ENCODE data around the gene ANXA4. TPM values are rescaled to one million over a fixed set of nuclear protein-coding genes. Genes with fewer than 3 reads are reported as not detected.
A peak's percentile ranks its signal among the peaks of the same experiment; 100 is the strongest.
"Not testable (repeated sequence)": the region's sequence is repeated elsewhere in the genome, so short reads cannot be mapped to it uniquely, and the experiment has no call there.

Gene ANXA4
- total RNA-seq, 1 experiment from 2014 or later, result 183 TPM

- intact Hi-C loops (cut with micrococcal nuclease; ENCODE audit: unreplicated experiment), result no loop called here
- peak overlapping the region; percentile 36; the same call in 1 of the 2 replicates for H3K27ac ChIP-seq (ENCODE audit: low read length)
Observed at GRCh38 chr2:69798909-69799526, 57.1 kb downstream of the ANXA4 start.

DNA sequence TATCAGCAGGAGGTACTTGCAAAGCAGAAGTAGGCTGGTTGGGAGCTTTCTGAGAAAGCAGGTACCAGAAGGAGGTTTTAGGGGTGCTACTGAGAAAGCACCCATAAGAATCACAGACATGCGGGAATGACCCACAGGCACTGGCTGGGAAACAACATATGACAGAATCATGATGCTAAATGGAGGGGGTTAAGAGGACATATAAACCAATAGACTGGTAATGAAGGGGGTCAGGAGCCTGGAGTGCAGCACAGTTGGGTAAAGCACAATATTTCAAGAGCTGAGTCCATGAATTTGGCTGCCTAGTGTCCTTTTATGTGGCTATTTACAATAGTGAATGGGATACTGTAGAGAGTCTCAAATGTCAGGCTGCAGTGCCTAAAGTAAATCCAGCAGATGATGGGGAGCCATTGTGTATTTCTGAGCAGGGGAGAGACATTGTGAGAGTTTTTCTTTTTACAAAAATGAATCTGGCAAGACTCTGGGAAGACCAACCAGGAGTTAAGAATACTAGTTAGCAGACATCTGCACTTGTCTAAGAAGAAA is 59.9 kb downstream of the ANXA4 start:
- Histone ChIP-seq H3K27ac (ENCODE audit: low read length) (no peak overlapping the region), H3K4me3 (ENCODE audit: low read depth in 2 of 2, low read length in 2 of 2) (no peak overlapping the region), H3K4me1 (ENCODE audit: control insufficient read depth, insufficient read depth, low read length) (peaks cover 8% of the 10 kb centered on the region; the same call in 1 of the 2 replicates), H3K36me3 (ENCODE audit: control insufficient read depth, insufficient read depth, low read length) (peaks cover 6% of the 10 kb centered on the region), H3K27me3 (ENCODE audit: control insufficient read depth, insufficient read depth, low read length) (no peaks in the 10 kb centered on the region), H3K9me3 (ENCODE audit: control insufficient read depth, insufficient read depth, low read depth, low read length) (no peaks in the 10 kb centered on the region)
- no peak for DNase-seq (ENCODE audit: low read depth, low spot score)
- BruUV-seq (replicated peaks), result no TSS peak
- ChIA-PET CTCF (no interaction called here), POLR2A (no interaction called here)
- in situ Hi-C loops (cut with HindIII; ENCODE audit: low pct_unique_long_range_greater_than_20kb, low sequenced_read_pairs) (no loop called here), intact Hi-C loops (cut with micrococcal nuclease; ENCODE audit: unreplicated experiment) (no loop called here)
- ATAC-seq, result no peak
- TF ChIP-seq POLR2AphosphoS5 (IDR thresholded peaks at IDR 0.05; ENCODE audit: low read depth, low read length), result no peak
- no peak for TF ChIP-seq SIN3A (IDR thresholded peaks at IDR 0.05; ENCODE audit: borderline replicate concordance, insufficient read depth, low read depth, low read length)
- TF ChIP-seq, protein P1, sequence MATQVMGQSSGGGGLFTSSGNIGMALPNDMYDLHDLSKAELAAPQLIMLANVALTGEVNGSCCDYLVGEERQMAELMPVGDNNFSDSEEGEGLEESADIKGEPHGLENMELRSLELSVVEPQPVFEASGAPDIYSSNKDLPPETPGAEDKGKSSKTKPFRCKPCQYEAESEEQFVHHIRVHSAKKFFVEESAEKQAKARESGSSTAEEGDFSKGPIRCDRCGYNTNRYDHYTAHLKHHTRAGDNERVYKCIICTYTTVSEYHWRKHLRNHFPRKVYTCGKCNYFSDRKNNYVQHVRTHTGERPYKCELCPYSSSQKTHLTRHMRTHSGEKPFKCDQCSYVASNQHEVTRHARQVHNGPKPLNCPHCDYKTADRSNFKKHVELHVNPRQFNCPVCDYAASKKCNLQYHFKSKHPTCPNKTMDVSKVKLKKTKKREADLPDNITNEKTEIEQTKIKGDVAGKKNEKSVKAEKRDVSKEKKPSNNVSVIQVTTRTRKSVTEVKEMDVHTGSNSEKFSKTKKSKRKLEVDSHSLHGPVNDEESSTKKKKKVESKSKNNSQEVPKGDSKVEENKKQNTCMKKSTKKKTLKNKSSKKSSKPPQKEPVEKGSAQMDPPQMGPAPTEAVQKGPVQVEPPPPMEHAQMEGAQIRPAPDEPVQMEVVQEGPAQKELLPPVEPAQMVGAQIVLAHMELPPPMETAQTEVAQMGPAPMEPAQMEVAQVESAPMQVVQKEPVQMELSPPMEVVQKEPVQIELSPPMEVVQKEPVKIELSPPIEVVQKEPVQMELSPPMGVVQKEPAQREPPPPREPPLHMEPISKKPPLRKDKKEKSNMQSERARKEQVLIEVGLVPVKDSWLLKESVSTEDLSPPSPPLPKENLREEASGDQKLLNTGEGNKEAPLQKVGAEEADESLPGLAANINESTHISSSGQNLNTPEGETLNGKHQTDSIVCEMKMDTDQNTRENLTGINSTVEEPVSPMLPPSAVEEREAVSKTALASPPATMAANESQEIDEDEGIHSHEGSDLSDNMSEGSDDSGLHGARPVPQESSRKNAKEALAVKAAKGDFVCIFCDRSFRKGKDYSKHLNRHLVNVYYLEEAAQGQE (IDR thresholded peaks at IDR 0.05; ENCODE audit: insufficient read depth in 1 of 2, low read depth in 2 of 2, low read length in 1 of 2), result no peak
- TF ChIP-seq TCF7L2 (IDR thresholded peaks at IDR 0.05; ENCODE audit: low read depth, low read length), result no peak
- TF ChIP-seq, protein P2, sequence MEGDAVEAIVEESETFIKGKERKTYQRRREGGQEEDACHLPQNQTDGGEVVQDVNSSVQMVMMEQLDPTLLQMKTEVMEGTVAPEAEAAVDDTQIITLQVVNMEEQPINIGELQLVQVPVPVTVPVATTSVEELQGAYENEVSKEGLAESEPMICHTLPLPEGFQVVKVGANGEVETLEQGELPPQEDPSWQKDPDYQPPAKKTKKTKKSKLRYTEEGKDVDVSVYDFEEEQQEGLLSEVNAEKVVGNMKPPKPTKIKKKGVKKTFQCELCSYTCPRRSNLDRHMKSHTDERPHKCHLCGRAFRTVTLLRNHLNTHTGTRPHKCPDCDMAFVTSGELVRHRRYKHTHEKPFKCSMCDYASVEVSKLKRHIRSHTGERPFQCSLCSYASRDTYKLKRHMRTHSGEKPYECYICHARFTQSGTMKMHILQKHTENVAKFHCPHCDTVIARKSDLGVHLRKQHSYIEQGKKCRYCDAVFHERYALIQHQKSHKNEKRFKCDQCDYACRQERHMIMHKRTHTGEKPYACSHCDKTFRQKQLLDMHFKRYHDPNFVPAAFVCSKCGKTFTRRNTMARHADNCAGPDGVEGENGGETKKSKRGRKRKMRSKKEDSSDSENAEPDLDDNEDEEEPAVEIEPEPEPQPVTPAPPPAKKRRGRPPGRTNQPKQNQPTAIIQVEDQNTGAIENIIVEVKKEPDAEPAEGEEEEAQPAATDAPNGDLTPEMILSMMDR (IDR thresholded peaks at IDR 0.05), result no peak

More at GRCh38 chr2:69798909-69799526, 57.1 kb downstream of the ANXA4 start:
- no TSS peak for BruUV-seq (replicated peaks)
- Histone ChIP-seq H3K4me3 (ENCODE audit: low read depth in 2 of 2, low read length in 2 of 2) (no peak overlapping the region), H3K27me3 (ENCODE audit: control insufficient read depth, insufficient read depth, low read length) (no peaks in the 10 kb centered on the region), H3K4me1 (ENCODE audit: control insufficient read depth, insufficient read depth, low read length) (peaks cover 8% of the 10 kb centered on the region; the same call in 1 of the 2 replicates), H3K9me3 (ENCODE audit: control insufficient read depth, insufficient read depth, low read depth, low read length) (no peaks in the 10 kb centered on the region), H3K36me3 (ENCODE audit: control insufficient read depth, insufficient read depth, low read length) (no peaks in the 10 kb centered on the region; the same call in 1 of the 2 replicates)
- ATAC-seq, result peak; percentile 27; the same call in 1 of the 2 replicates
- CTCF ChIA-PET, result no interaction called here
- POLR2A ChIA-PET, result no interaction called here
- in situ Hi-C loops (cut with HindIII; ENCODE audit: low pct_unique_long_range_greater_than_20kb, low sequenced_read_pairs), result no loop called here
- no peak for DNase-seq (ENCODE audit: low read depth, low spot score)
- TF ChIP-seq TCF7L2 (IDR thresholded peaks at IDR 0.05; ENCODE audit: low read depth, low read length), result no peak
- TF ChIP-seq POLR2AphosphoS5 (IDR thresholded peaks at IDR 0.05; ENCODE audit: low read depth, low read length), result no peak
- TF ChIP-seq, protein P2 (IDR thresholded peaks at IDR 0.05), result no peak
- TF ChIP-seq, protein P1 (IDR thresholded peaks at IDR 0.05; ENCODE audit: insufficient read depth in 1 of 2, low read depth in 2 of 2, low read length in 1 of 2), result no peak
- TF ChIP-seq SIN3A (IDR thresholded peaks at IDR 0.05; ENCODE audit: borderline replicate concordance, insufficient read depth, low read depth, low read length), result no peak

- CTCF ChIA-PET; H3K9me3 ChIP-seq (ENCODE audit: control insufficient read depth, insufficient read depth, low read depth, low read length); in situ Hi-C loops (cut with HindIII; ENCODE audit: low pct_unique_long_range_greater_than_20kb, low sequenced_read_pairs); H3K4me3 ChIP-seq (ENCODE audit: low read depth in 2 of 2, low read length in 2 of 2); H3K27me3 ChIP-seq (ENCODE audit: control insufficient read depth, insufficient read depth, low read length); H3K27ac ChIP-seq (ENCODE audit: low read length); H3K4me1 ChIP-seq (ENCODE audit: control insufficient read depth, insufficient read depth, low read length); BruUV-seq (replicated peaks); intact Hi-C loops (cut with micrococcal nuclease; ENCODE audit: unreplicated experiment); ATAC-seq; DNase-seq (ENCODE audit: low read depth, low spot score): not testable (repeated sequence)
- POLR2A ChIA-PET, result interaction anchor here (0.6 kb wide), 1 partner anchor 412 kb away, joined by 3 read pairs; no protein-coding TSS in a partner anchor
- H3K36me3 ChIP-seq (ENCODE audit: control insufficient read depth, insufficient read depth, low read length), result peaks cover 11% of the 10 kb centered on the region
Observed at GRCh38 chr2:69802781-69803367, 60.9 kb downstream of the ANXA4 start.

Measured in Panc1 (cell line).